ENCODE data around the gene LRIG3. TPM values are rescaled to one million over a fixed set of nuclear protein-coding genes. Genes with fewer than 3 reads are reported as not detected.
A peak's percentile ranks its signal among the peaks of the same experiment; 100 is the strongest.

LRIG3 gene
- total and polyA plus RNA-seq, 2 of the 8 experiments (the other 6 are each of a cell fraction or from before 2014, with no cell fraction given) = 6.5 to 9.1 TPM

DNA sequence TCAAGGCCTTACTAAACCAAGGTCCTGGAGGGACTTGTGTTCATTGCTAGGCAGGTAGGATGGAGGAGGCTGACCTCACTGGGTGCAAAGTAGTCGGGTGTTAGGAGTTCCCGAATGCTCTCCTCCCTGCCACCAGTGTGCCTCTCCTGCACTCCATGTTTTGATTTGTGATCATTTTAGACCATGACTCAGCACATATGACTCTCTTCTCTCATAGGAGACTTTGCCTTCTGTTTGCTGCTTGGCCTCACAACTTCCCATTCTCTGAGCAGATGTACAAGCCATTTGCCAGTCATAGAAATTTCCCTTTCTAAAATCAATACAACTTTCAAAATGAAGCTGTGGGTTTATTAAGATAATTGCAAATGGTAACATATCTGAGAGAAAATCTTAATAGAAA is 46.6 kb upstream of the LRIG3 start:
- Histone ChIP-seq H4K91ac (replicated peaks; ENCODE audit: insufficient read length, low read length) (no peak overlapping the region), H3K27me3 (replicated peaks in 1 of 4; ENCODE audit: control insufficient read depth in 3 of 4, extremely low read depth in 1 of 4, insufficient read depth in 3 of 4, low read length in 3 of 4) (no peaks in the 10 kb centered on the region), H2AK5ac (ENCODE audit: low read depth, low read length) (no peak overlapping the region), H3K4me2 (ENCODE audit: insufficient read depth in 1 of 2, low read depth in 2 of 2, low read length in 2 of 2) (no peak overlapping the region; a peak in 1 of 4 replicates), H2AFZ (ENCODE audit: low read length) (no peak overlapping the region), H4K5ac (ENCODE audit: insufficient read length, low read depth, low read length) (no peak overlapping the region), H2BK12ac (ENCODE audit: low read depth, low read length) (no peak overlapping the region), H3K4me3 (ENCODE audit: extremely low read depth in 1 of 4, insufficient read depth in 2 of 4, low read depth in 3 of 4, low read length in 4 of 4) (no peak overlapping the region), H3K23ac (ENCODE audit: insufficient read length) (no peak overlapping the region), H2BK5ac (ENCODE audit: low read depth, low read length) (peak overlapping the region; percentile 41; the same call in 1 of the 2 replicates), H2BK120ac (replicated peaks; ENCODE audit: low read depth, low read length) (no peak overlapping the region), H3K4ac (replicated peaks; ENCODE audit: insufficient read length, low read depth, low read length) (no peak overlapping the region), H4K8ac (ENCODE audit: extremely low read depth, insufficient read depth, low read length) (no peak overlapping the region), H3K9me3 (ENCODE audit: insufficient read depth in 2 of 2, low read depth in 1 of 2, low read length in 1 of 2) (no peaks in the 10 kb centered on the region), H3K18ac (ENCODE audit: extremely low read depth, low read length) (no peak overlapping the region; the same call in 1 of the 2 replicates), H3K79me2 (ENCODE audit: control insufficient read depth in 1 of 2, insufficient read depth in 2 of 2, low read length in 2 of 2) (no peaks in the 10 kb centered on the region), H3K23me2 (ENCODE audit: low read depth, low read length) (no peaks in the 10 kb centered on the region), H3K9ac (replicated peaks in 1 of 4; ENCODE audit: extremely low read depth in 1 of 4, low read depth in 3 of 4, low read length in 3 of 4) (no peak overlapping the region), H3K79me1 (ENCODE audit: low read depth, low read length) (no peaks in the 10 kb centered on the region), H2BK15ac (ENCODE audit: low read length) (no peak overlapping the region), H3K27ac (ENCODE audit: low read depth, low read length) (no peak overlapping the region), H3K4me1 (replicated peaks in 1 of 4; ENCODE audit: control insufficient read depth in 3 of 4, insufficient read depth in 4 of 4, low read length in 3 of 4) (no peaks in the 10 kb centered on the region), H3K14ac (ENCODE audit: insufficient read length) (peak overlapping the region; percentile 0), H4K20me1 (replicated peaks in 1 of 2; ENCODE audit: control insufficient read depth in 1 of 2, insufficient read depth in 2 of 2, low read length in 2 of 2) (no peaks in the 10 kb centered on the region), H2BK20ac (ENCODE audit: low read length) (0 out of 2 replicates have a peak overlapping the region, but pooled peaks have one; percentile 72), H3K56ac (replicated peaks; ENCODE audit: insufficient read length, low read depth, low read length) (no peak overlapping the region), H3K36me3 (ENCODE audit: control insufficient read depth in 2 of 4, insufficient read depth in 4 of 4, low read length in 3 of 4) (no peaks in the 10 kb centered on the region)
- WGBS, 2 experiments (ENCODE audit: extremely low coverage in 1 of 2, insufficient coverage in 1 of 2, insufficient read length in 1 of 2, insufficient replicate concordance in 2 of 2, low coverage in 1 of 2, low lambda C conversion rate in 2 of 2, missing lambda C conversion rate in 1 of 2) = 100% methylated on average over 2 of the region's 2 CpGs; no CpG with 5 or more reads in 1 of the 2 experiments
- FAIRE-seq (no peak), DNase-seq (ENCODE audit: low read depth in 1 of 2, low spot score in 2 of 2) (no peak)
- CTCF ChIA-PET (ENCODE audit: partially characterized antibody) = interaction anchor here (0.7 kb wide), 1 partner anchor 27 kb away, joined by 4 read pairs; no protein-coding TSS in a partner anchor
- TF ChIP-seq ZNF274 (IDR thresholded peaks at IDR 0.05; ENCODE audit: borderline replicate concordance, extremely low read depth, low read length) = no peak
- TF ChIP-seq TBP (IDR thresholded peaks at IDR 0.05; ENCODE audit: low read depth, low read length) = no peak
- no peak for TF ChIP-seq MAFK (IDR thresholded peaks at IDR 0.05; ENCODE audit: low read depth, low read length)
- TF ChIP-seq USF2 (IDR thresholded peaks at IDR 0.05; ENCODE audit: low read length) = no peak
- TF ChIP-seq RXRA (IDR thresholded peaks at IDR 0.05; ENCODE audit: insufficient read depth, low read depth, low read length) = no peak
- TF ChIP-seq GTF2F1 (IDR thresholded peaks at IDR 0.05; ENCODE audit: borderline replicate concordance, low read depth, low read length) = no peak
- TF ChIP-seq SP4 (IDR thresholded peaks at IDR 0.05; ENCODE audit: low read length) = no peak
- no peak for TF ChIP-seq ATF3 (IDR thresholded peaks at IDR 0.05; ENCODE audit: insufficient read depth, low read depth, low read length)
- no peak for TF ChIP-seq EZH2 (IDR thresholded peaks at IDR 0.05; ENCODE audit: low read depth, low read length, severe bottlenecking)
- TF ChIP-seq POLR2A (IDR thresholded peaks at IDR 0.05; ENCODE audit: control extremely low read depth in 1 of 2, low read depth in 2 of 2, low read length in 2 of 2) = no peak
- POLR2A ChIA-PET (ENCODE audit: partially characterized antibody) = no interaction called here
